Measurements from ENCODE around the gene ATP9A. TPM values are rescaled to one million over a fixed set of nuclear protein-coding genes. Genes with fewer than 3 reads are reported as not detected.

The ATP9A gene
- total RNA-seq, 4 donors from 2014 or later, result 36.1 to 47.4 (median 38.1) TPM

DNA sequence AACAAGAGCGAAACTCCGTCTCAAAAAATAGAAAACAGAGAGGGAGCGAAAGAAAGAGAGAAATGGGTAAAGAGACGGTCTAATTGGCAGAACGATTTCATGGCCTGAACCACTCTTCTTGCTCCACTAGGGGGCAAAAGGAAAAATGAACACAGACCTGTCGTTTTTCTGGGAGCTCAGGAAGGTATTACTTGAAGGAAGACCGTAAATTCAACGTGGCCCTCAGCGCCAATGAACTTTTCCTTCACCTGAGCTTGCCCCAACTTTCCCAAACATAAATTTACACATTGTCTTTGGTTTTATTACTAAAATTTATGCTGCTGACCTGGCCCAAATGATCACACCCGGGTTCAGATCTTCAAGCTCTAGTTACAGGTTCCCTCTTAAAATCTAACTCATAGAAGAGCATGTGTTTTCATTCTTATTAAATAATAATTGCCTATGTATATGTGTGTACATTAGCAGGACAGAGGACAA lies 67.3 kb downstream of the ATP9A start:
- Histone ChIP-seq H3K27me3 (no peaks in the 10 kb centered on the region), H3K27ac (no peak overlapping the region), H3K4me1 (peaks cover 0 to 16% (median 8%) of the 10 kb centered on the region in 4 donors), H3K9me3 (no peaks in the 10 kb centered on the region), H3K4me3 (no peak overlapping the region), H3K36me3 (no peaks in the 10 kb centered on the region)
- TF ChIP-seq, protein P1, sequence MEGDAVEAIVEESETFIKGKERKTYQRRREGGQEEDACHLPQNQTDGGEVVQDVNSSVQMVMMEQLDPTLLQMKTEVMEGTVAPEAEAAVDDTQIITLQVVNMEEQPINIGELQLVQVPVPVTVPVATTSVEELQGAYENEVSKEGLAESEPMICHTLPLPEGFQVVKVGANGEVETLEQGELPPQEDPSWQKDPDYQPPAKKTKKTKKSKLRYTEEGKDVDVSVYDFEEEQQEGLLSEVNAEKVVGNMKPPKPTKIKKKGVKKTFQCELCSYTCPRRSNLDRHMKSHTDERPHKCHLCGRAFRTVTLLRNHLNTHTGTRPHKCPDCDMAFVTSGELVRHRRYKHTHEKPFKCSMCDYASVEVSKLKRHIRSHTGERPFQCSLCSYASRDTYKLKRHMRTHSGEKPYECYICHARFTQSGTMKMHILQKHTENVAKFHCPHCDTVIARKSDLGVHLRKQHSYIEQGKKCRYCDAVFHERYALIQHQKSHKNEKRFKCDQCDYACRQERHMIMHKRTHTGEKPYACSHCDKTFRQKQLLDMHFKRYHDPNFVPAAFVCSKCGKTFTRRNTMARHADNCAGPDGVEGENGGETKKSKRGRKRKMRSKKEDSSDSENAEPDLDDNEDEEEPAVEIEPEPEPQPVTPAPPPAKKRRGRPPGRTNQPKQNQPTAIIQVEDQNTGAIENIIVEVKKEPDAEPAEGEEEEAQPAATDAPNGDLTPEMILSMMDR (IDR thresholded peaks at IDR 0.05), result peak; percentile 42 to 62 (median 47)
- no peak for TF ChIP-seq POLR2A (IDR thresholded peaks at IDR 0.05)
- TF ChIP-seq EP300 (IDR thresholded peaks at IDR 0.05), result no peak
- WGBS, 2 donors, result 48 to 60% methylated on average over 10 of the region's 10 CpGs
- DNase-seq (ENCODE audit: low spot score in 2 of 2), result peak in 1 of 2 donors; percentile 38

DNA sequence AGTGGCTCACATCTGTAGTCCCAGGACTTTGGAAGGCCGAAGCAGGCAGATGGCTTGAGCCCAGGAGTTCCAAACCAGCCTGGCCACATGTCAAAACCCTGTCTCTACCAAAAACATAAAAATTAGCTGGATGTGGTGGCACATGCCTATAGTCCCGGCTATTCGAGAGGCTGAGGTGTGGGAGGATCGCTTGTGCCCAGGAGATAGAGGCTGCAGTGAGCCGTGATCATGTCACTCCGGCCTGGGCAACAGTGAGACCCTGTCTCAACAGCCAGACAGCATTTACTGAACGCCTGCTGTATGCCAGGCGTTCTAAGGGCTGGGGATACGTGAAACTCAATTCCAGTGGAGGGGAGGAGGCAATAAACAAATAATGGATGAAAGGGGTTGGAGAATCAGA lies 69.9 kb downstream of the ATP9A start:
- no peak overlapping the region for H3K4me3 ChIP-seq
- H3K27me3 ChIP-seq, result no peaks in the 10 kb centered on the region
- H3K4me1 ChIP-seq, result peaks cover 0 to 20% (median 8%) of the 10 kb centered on the region in 4 donors
- DNase-seq (ENCODE audit: low spot score in 2 of 2), result no peak
- 91% methylated on average over 9 of the region's 9 CpGs for WGBS, 2 donors
- no peak overlapping the region for H3K27ac ChIP-seq
- TF ChIP-seq, protein P1 (IDR thresholded peaks at IDR 0.05), result no peak
- no peak for TF ChIP-seq POLR2A (IDR thresholded peaks at IDR 0.05)
- no peak for TF ChIP-seq EP300 (IDR thresholded peaks at IDR 0.05)
- H3K9me3 ChIP-seq, result no peaks in the 10 kb centered on the region
- H3K36me3 ChIP-seq, result peaks cover 0 to 9% (median 0%) of the 10 kb centered on the region in 3 donors

DNA sequence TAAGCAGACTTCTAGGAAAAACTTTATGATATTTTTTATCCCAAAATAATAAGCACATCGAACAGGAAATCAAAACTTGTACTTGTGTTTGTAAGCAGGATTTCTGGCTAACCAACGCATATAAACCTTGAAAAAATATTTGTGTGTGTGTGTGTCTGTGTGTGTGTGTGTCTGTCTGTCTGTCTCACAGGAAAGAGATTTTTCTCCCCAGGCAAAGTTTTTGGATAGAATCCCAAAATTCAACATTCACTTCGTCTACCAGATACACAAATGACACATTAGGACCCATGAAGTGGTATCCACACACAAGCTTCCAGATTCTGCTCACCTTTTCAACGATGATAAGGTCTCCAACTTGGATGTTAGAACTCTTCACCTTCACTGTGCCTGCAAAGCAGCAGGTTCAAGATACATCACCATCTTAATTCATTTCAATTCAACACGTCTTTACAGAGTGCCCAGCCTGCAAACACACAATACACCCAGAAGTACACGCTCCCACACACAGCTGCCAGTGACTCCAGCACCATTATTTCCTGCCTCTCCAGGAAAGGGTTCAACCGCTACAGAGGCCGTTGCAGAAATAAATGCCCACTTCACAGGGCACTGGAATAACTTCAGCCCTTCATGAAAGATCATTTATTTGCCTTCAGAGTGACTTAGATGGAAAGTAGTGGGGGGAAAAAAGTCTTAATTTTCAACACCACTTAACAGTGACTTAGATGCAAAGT lies 70.9 kb downstream of the ATP9A start:
- Histone ChIP-seq H3K9me3 (no peaks in the 10 kb centered on the region), H3K4me3 (no peak overlapping the region), H3K36me3 (peaks cover 0 to 10% (median 0%) of the 10 kb centered on the region in 3 donors), H3K27ac (no peak overlapping the region), H3K4me1 (peaks cover 0 to 20% (median 8%) of the 10 kb centered on the region in 4 donors), H3K27me3 (no peaks in the 10 kb centered on the region)
- no peak for DNase-seq (ENCODE audit: low spot score in 2 of 2)
- 37 to 41% methylated on average over 8 of the region's 8 CpGs for WGBS, 2 donors
- TF ChIP-seq, protein P1 (IDR thresholded peaks at IDR 0.05), result no peak
- no peak for TF ChIP-seq POLR2A (IDR thresholded peaks at IDR 0.05)
- no peak for TF ChIP-seq EP300 (IDR thresholded peaks at IDR 0.05)

DNA sequence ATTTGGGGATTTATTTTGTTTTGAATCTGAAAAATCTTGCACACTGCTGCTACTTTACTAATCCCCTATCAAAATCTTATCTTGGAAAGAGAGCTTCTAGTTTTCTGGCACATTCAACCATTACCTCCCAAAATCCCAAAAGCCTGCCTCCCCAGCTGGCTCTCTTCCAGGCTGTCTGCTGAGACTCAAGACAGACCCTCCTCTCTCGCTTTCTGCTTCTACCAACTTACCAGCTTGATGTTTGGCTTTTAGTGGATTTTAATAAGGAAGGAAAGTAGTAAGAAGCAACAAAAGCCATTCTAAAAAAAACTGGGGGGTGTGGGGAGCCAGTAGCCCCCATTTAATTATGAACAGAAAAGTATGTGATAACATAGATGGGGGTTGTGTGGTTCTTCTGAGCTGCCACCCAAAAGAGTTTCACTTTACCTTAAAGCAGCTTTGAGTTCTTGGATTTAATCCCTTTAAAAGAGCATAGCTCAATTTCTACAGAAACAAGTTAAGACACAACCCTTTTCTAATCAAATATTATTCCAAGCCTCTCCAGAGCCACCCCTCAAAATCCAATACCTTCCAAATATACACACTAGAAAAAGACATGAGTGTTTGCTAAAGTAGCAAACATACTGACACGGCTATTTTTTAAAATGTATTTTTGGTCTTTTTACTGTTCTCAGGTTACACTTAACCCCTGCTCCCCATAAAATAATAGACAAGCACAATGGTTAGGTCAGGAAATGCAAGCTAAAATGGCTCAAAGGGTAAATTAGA lies 71.7 kb downstream of the ATP9A start:
- peak overlapping the region in 2 of 4 donors; percentile 18 to 49 for H3K27ac ChIP-seq
- 23 to 30% methylated on average over 2 of the region's 2 CpGs for WGBS, 2 donors
- no peaks in the 10 kb centered on the region for H3K27me3 ChIP-seq
- no peak for DNase-seq (ENCODE audit: low spot score in 2 of 2)
- peaks cover 0 to 20% (median 8%) of the 10 kb centered on the region in 4 donors for H3K4me1 ChIP-seq
- H3K9me3 ChIP-seq, result no peaks in the 10 kb centered on the region
- TF ChIP-seq EP300 (IDR thresholded peaks at IDR 0.05), result no peak
- no peak for TF ChIP-seq POLR2A (IDR thresholded peaks at IDR 0.05)
- TF ChIP-seq, protein P1 (IDR thresholded peaks at IDR 0.05), result no peak
- H3K4me3 ChIP-seq, result no peak overlapping the region
- peaks cover 0 to 10% (median 0%) of the 10 kb centered on the region in 3 donors for H3K36me3 ChIP-seq

All from tibial nerve (tissue), 4 donors.